Fibroblast of skin of scalp (primary cell): ENCODE data around the gene ZNF800. TPM values are rescaled to one million over a fixed set of nuclear protein-coding genes. Genes with fewer than 3 reads are reported as not detected.
"Not testable (repeated sequence)": the region's sequence is repeated elsewhere in the genome, so short reads cannot be mapped to it uniquely, and the experiment has no call there.

Experiments
- DNase-seq: peaks from one replicate; pipeline ENCODE4 v3.0.0-alpha.2; 2013
- polyA plus RNA-seq, 2 experiments: library from polyadenylated mRNA; unstranded; fragments of 120-200 nt; gene quantifications; one replicate each; pipeline ENCODE4 v1.2.1, GENCODE V29; 2013; ENCODE audit not compliant: insufficient read length in 2 of 2

ZNF800 gene
- polyA plus RNA-seq (2013, experiment 1 of 2; ENCODE audit: insufficient read length): 11.6 TPM
- 12.8 TPM for polyA plus RNA-seq (2013, experiment 2 of 2; ENCODE audit: insufficient read length)

GRCh38 chr7:127392566-127393367 lies at the start of gene ZNF800:
Gene ZNF800 (minus strand): TSS chr7:127392708. CDS start chr7:127391557, 1,151 bp downstream.
- peak; percentile 89 for DNase-seq

- DNase-seq: no peak
Measured at GRCh38 chr7:127440206-127440605, 47.7 kb upstream of the ZNF800 start.

- DNase-seq: peak; percentile 12
Measured at GRCh38 chr7:127438836-127439235, 46.3 kb upstream of the ZNF800 start.

- DNase-seq: peak; percentile 81
Measured at GRCh38 chr7:127437837-127438236, 45.3 kb upstream of the ZNF800 start.

- DNase-seq: peak; percentile 17
Measured at GRCh38 chr7:127437241-127437640, 44.7 kb upstream of the ZNF800 start.

GRCh38 chr7:127429281-127429680 lies 36.8 kb upstream of the ZNF800 start:
- DNase-seq: not testable (repeated sequence)

GRCh38 chr7:127419196-127419595 lies 26.7 kb upstream of the ZNF800 start:
- no peak for DNase-seq

- DNase-seq: no peak
Measured at GRCh38 chr7:127418459-127418858, 26.0 kb upstream of the ZNF800 start.

GRCh38 chr7:127417346-127417745 lies 24.8 kb upstream of the ZNF800 start:
- no peak for DNase-seq

- no peak for DNase-seq
Measured at GRCh38 chr7:127415060-127415742, 22.7 kb upstream of the ZNF800 start.

- DNase-seq: no peak
Measured at GRCh38 chr7:127413962-127414361, 21.5 kb upstream of the ZNF800 start.

GRCh38 chr7:127413326-127413725 lies 20.8 kb upstream of the ZNF800 start:
- no peak for DNase-seq

GRCh38 chr7:127411176-127411575 lies 18.7 kb upstream of the ZNF800 start:
- DNase-seq: no peak

- peak; percentile 11 for DNase-seq
Measured at GRCh38 chr7:127409629-127410028, 17.1 kb upstream of the ZNF800 start.

GRCh38 chr7:127404286-127405072 lies 12.0 kb upstream of the ZNF800 start:
- no peak for DNase-seq

- peak; percentile 18 for DNase-seq
Measured at GRCh38 chr7:127396184-127396583, 3.7 kb upstream of the ZNF800 start.

- not testable (repeated sequence) for DNase-seq
Measured at GRCh38 chr7:127395104-127395503, 2.6 kb upstream of the ZNF800 start.

GRCh38 chr7:127393368-127394058 lies 1.0 kb upstream of the ZNF800 start:
- DNase-seq: peak; percentile 42

- peak; percentile 64 for DNase-seq
Measured at GRCh38 chr7:127392182-127392565, 334 bp downstream of the ZNF800 start.

- peak; percentile 16 for DNase-seq
Measured at GRCh38 chr7:127391591-127392181, 822 bp downstream of the ZNF800 start.

GRCh38 chr7:127390817-127391590 lies 1.5 kb downstream of the ZNF800 start:
- no peak for DNase-seq
